Sigmoid colon (tissue), 7 donors: ENCODE data around the gene ABO. TPM values are rescaled to one million over a fixed set of nuclear protein-coding genes. Genes with fewer than 3 reads are reported as not detected.

Experiments used
- DNase-seq: peaks from one replicate; pipeline ENCODE4 v3.0.0-alpha.2; 2019
- H3K27ac ChIP-seq, 4 donors: fragments of 200-600 bp; sonication (generic); one replicate each; pipeline ENCODE4 v1.5.1; 2016 to 2019; ENCODE audit warnings: mild to moderate bottlenecking in 1 of 4
- H3K27me3 ChIP-seq, 3 donors: fragments of 200-600 bp; sonication (generic); one replicate each; pipeline ENCODE4 v1.5.1; 2019; ENCODE audit warnings: mild to moderate bottlenecking in 1 of 3
- H3K36me3 ChIP-seq, 4 donors: fragments of 200-600 bp; sonication (generic); one replicate each; pipeline ENCODE4 v1.5.1; 2016 to 2019
- H3K4me1 ChIP-seq, 4 donors: fragments of 200-600 bp; sonication (generic); one replicate each; pipeline ENCODE4 v1.5.1; 2017 to 2019
- H3K4me3 ChIP-seq, 4 donors: fragments of 200-600 bp; sonication (generic); one replicate each; pipeline ENCODE4 v1.5.1; 2017 to 2019; ENCODE audit warnings: mild to moderate bottlenecking in 2 of 4, moderate library complexity in 1 of 4
- H3K9me3 ChIP-seq, 4 donors: fragments of 200-600 bp in 3 of 4; sonication (generic) in 3 of 4; one replicate each; pipeline versions ENCODE4 v1.5.1 to v1.6.1; 2013 to 2019
- CTCF ChIP-seq, 4 experiments: fragments of 450-650 bp in 3 of 4; fragments of 200-600 bp in 1 of 4; IDR thresholded peaks; one replicate each; pipeline ENCODE4 v1.5.1; 2016 to 2019; ENCODE audit warnings: antibody characterized with exemption in 4 of 4, mild to moderate bottlenecking in 3 of 4, moderate library complexity in 2 of 4
- EP300 ChIP-seq, 4 donors: sonication (generic); formaldehyde crosslinking; IDR thresholded peaks; one replicate each; pipeline ENCODE4 v1.6.1; 2017; ENCODE audit warnings: antibody characterized with exemption in 4 of 4
- POLR2A ChIP-seq, 2 donors: fragments of 450-650 bp; IDR thresholded peaks; one replicate each; pipeline ENCODE4 v1.6.1; 2016; ENCODE audit warnings: antibody characterized with exemption in 2 of 2, mild to moderate bottlenecking in 2 of 2, moderate library complexity in 2 of 2
- POLR2AphosphoS5 ChIP-seq, 4 donors: sonication (generic); formaldehyde crosslinking; IDR thresholded peaks; one replicate each; pipeline ENCODE4 v1.6.1; 2017; ENCODE audit warnings: antibody characterized with exemption in 4 of 4
- WGBS, 2 donors: extraction: QIAGEN DNeasy Blood & Tissue Kit; methylation state at CpG; one replicate each; pipeline ENCODE4 v1.1.7; 2013; 5-methylcytosine and 5-hydroxymethylcytosine counted together
- intact Hi-C: fragments of 100-400 bp; cut with DNase I; formaldehyde crosslinking; loops from one replicate; pipeline ENCODE4 v1.15.1; 2023
- polyA plus RNA-seq, 3 donors: library from polyadenylated mRNA; stranded (reverse); fragments of 200-250 nt; gene quantifications; one replicate each; pipeline ENCODE4 v1.2.3, GENCODE V29; 2013
- total RNA-seq, 4 donors: library from RNA; depleted of rRNA; stranded (reverse); fragments of >200 nt; gene quantifications; one replicate each; pipeline ENCODE4 v1.1.0, GENCODE V29; 2016
- donor health status: healthy with polysubstance abuse.
- donor health status: Bipolar disorder and iron deficiency.
- donor health status: healthy.

Gene ABO
- total and polyA plus RNA-seq, 7 donors: 0.36 to 27.3 (median 1.5) TPM

- no peak for DNase-seq
- no peak overlapping the region for H3K27ac ChIP-seq
- no peak for TF ChIP-seq EP300 (IDR thresholded peaks at IDR 0.05)
- TF ChIP-seq POLR2AphosphoS5 (IDR thresholded peaks at IDR 0.05): no peak
- no peak for TF ChIP-seq CTCF (IDR thresholded peaks at IDR 0.05)
- no peak for TF ChIP-seq POLR2A (IDR thresholded peaks at IDR 0.05)
- H3K4me3 ChIP-seq: no peak overlapping the region
- 89 to 93% methylated on average over 10 of the region's 10 CpGs for WGBS, 2 donors
- intact Hi-C loops: no loop called here
- H3K9me3 ChIP-seq: no peaks in the 10 kb centered on the region
- H3K27me3 ChIP-seq: no peaks in the 10 kb centered on the region
- H3K4me1 ChIP-seq: no peaks in the 10 kb centered on the region
- H3K36me3 ChIP-seq: no peaks in the 10 kb centered on the region
Measured at GRCh38 chr9:133263557-133263956, 11.4 kb downstream of the ABO start.

- H3K36me3 ChIP-seq: no peaks in the 10 kb centered on the region
- no peaks in the 10 kb centered on the region for H3K9me3 ChIP-seq
- H3K27ac ChIP-seq: no peak overlapping the region
- intact Hi-C loops: no loop called here
- DNase-seq: no peak
- no peaks in the 10 kb centered on the region for H3K27me3 ChIP-seq
- 81% methylated on average over 11 of the region's 11 CpGs for WGBS, 2 donors
- TF ChIP-seq CTCF (IDR thresholded peaks at IDR 0.05) (no peak), POLR2A (IDR thresholded peaks at IDR 0.05) (no peak), EP300 (IDR thresholded peaks at IDR 0.05) (no peak), POLR2AphosphoS5 (IDR thresholded peaks at IDR 0.05) (no peak)
- no peak overlapping the region for H3K4me3 ChIP-seq
- no peaks in the 10 kb centered on the region for H3K4me1 ChIP-seq
Measured at GRCh38 chr9:133262226-133262625, 12.8 kb downstream of the ABO start.

GRCh38 chr9:133261753-133262120 is 13.3 kb downstream of the ABO start:
- no peaks in the 10 kb centered on the region for H3K27me3 ChIP-seq
- H3K4me1 ChIP-seq: no peaks in the 10 kb centered on the region
- WGBS, 2 donors: 82 to 86% methylated on average over 5 of the region's 5 CpGs
- no peak overlapping the region for H3K27ac ChIP-seq
- peak; percentile 5 for DNase-seq
- intact Hi-C loops: no loop called here
- no peaks in the 10 kb centered on the region for H3K36me3 ChIP-seq
- TF ChIP-seq POLR2AphosphoS5 (IDR thresholded peaks at IDR 0.05): no peak
- no peak for TF ChIP-seq POLR2A (IDR thresholded peaks at IDR 0.05)
- TF ChIP-seq CTCF (IDR thresholded peaks at IDR 0.05): no peak
- TF ChIP-seq EP300 (IDR thresholded peaks at IDR 0.05): no peak
- H3K9me3 ChIP-seq: no peaks in the 10 kb centered on the region
- no peak overlapping the region for H3K4me3 ChIP-seq

GRCh38 chr9:133261103-133261752 is 13.8 kb downstream of the ABO start:
- Histone ChIP-seq H3K4me1 (no peaks in the 10 kb centered on the region), H3K27me3 (no peaks in the 10 kb centered on the region), H3K4me3 (no peak overlapping the region), H3K9me3 (no peaks in the 10 kb centered on the region), H3K36me3 (no peaks in the 10 kb centered on the region), H3K27ac (no peak overlapping the region)
- TF ChIP-seq EP300 (IDR thresholded peaks at IDR 0.05): no peak
- no peak for TF ChIP-seq CTCF (IDR thresholded peaks at IDR 0.05)
- no peak for TF ChIP-seq POLR2A (IDR thresholded peaks at IDR 0.05)
- TF ChIP-seq POLR2AphosphoS5 (IDR thresholded peaks at IDR 0.05): no peak
- intact Hi-C loops: no loop called here
- 85 to 87% methylated on average over 18 of the region's 18 CpGs for WGBS, 2 donors
- DNase-seq: peak; percentile 52
